Hematopoietic multipotent progenitor cell treated with erythropoietin and hydrocortisone succinate and interleukin-3 and kit ligand, for 15 days (in vitro differentiated cells): ENCODE results near the gene TEKT2.

ENCODE experiments used
- DNase-seq: peaks from one replicate; pipeline ENCODE4 v3.0.0-alpha.2; 2015; ENCODE audit warnings: low spot score

Gene TEKT2

GRCh38 chr1:36106269-36106668 is 22.4 kb downstream of the TEKT2 start:
- DNase-seq, result no peak

- no peak for DNase-seq
These were observed 23.5 kb downstream of the TEKT2 start for GRCh38 chr1:36107394-36107793.

- no peak for DNase-seq
These were observed 24.4 kb downstream of the TEKT2 start for GRCh38 chr1:36108314-36108713.

GRCh38 chr1:36109041-36109679 is 25.3 kb downstream of the TEKT2 start:
- no peak for DNase-seq

- DNase-seq, result no peak
These were observed 27.3 kb downstream of the TEKT2 start for GRCh38 chr1:36111151-36111550.

GRCh38 chr1:36112823-36113222 is 28.9 kb downstream of the TEKT2 start:
- DNase-seq, result no peak

GRCh38 chr1:36114371-36114770 is 30.5 kb downstream of the TEKT2 start:
- DNase-seq, result no peak

GRCh38 chr1:36115200-36115669 is 31.3 kb downstream of the TEKT2 start:
- DNase-seq, result no peak

GRCh38 chr1:36115931-36116330 is 32.0 kb downstream of the TEKT2 start:
- no peak for DNase-seq

- no peak for DNase-seq
These were observed 33.0 kb downstream of the TEKT2 start for GRCh38 chr1:36116901-36117300.

- DNase-seq, result no peak
These were observed 34.7 kb downstream of the TEKT2 start for GRCh38 chr1:36118447-36119204.

GRCh38 chr1:36119456-36119855 is 35.6 kb downstream of the TEKT2 start:
- DNase-seq, result no peak

- no peak for DNase-seq
These were observed 38.5 kb downstream of the TEKT2 start for GRCh38 chr1:36122062-36123030.

GRCh38 chr1:36123356-36123755 is 39.5 kb downstream of the TEKT2 start:
- no peak for DNase-seq

GRCh38 chr1:36124404-36125128 is 40.7 kb downstream of the TEKT2 start:
- no peak for DNase-seq

GRCh38 chr1:36125129-36125991 is 41.5 kb downstream of the TEKT2 start, which contains the start of gene COL8A2:
COL8A2 (minus strand) TSS chr1:36125222; CDS start chr1:36100242, 24,980 bp downstream.
- no peak for DNase-seq

- DNase-seq, result no peak
These were observed 42.3 kb downstream of the TEKT2 start for GRCh38 chr1:36126005-36126716.

GRCh38 chr1:36126797-36127500 is 43.1 kb downstream of the TEKT2 start:
- no peak for DNase-seq
